ENCODE data around the gene WNT5B. TPM values are rescaled to one million over a fixed set of nuclear protein-coding genes. Genes with fewer than 3 reads are reported as not detected.

The WNT5B gene
- total and polyA plus RNA-seq, 2 of the 8 experiments (the other 6 are each of a cell fraction or from before 2014, with no cell fraction given), result 0.91 to 1.2 TPM

GRCh38 chr12:1603269-1603993, 25.6 kb upstream of the WNT5B start:
- Histone ChIP-seq H2BK20ac (ENCODE audit: low read length) (no peak overlapping the region), H3K9me3 (ENCODE audit: insufficient read depth in 2 of 2, low read depth in 1 of 2, low read length in 1 of 2) (no peaks in the 10 kb centered on the region), H3K79me2 (ENCODE audit: control insufficient read depth in 1 of 2, insufficient read depth in 2 of 2, low read length in 2 of 2) (no peaks in the 10 kb centered on the region), H3K9ac (replicated peaks in 1 of 4; ENCODE audit: extremely low read depth in 1 of 4, low read depth in 3 of 4, low read length in 3 of 4) (no peak overlapping the region), H3K4me1 (replicated peaks in 1 of 4; ENCODE audit: control insufficient read depth in 3 of 4, insufficient read depth in 4 of 4, low read length in 3 of 4) (peaks cover 0 to 7% (median 2%) of the 10 kb centered on the region in 4 experiments; a peak in 5 of 7 replicates), H2BK12ac (ENCODE audit: low read depth, low read length) (no peak overlapping the region), H3K14ac (ENCODE audit: insufficient read length) (no peak overlapping the region), H4K8ac (ENCODE audit: extremely low read depth, insufficient read depth, low read length) (no peak overlapping the region), H4K91ac (replicated peaks; ENCODE audit: insufficient read length, low read length) (no peak overlapping the region), H3K56ac (replicated peaks; ENCODE audit: insufficient read length, low read depth, low read length) (no peak overlapping the region), H3K27ac (ENCODE audit: low read depth, low read length) (no peak overlapping the region), H3K4ac (replicated peaks; ENCODE audit: insufficient read length, low read depth, low read length) (no peak overlapping the region), H3K79me1 (ENCODE audit: low read depth, low read length) (no peaks in the 10 kb centered on the region), H3K18ac (ENCODE audit: extremely low read depth, low read length) (no peak overlapping the region), H3K4me2 (ENCODE audit: insufficient read depth in 1 of 2, low read depth in 2 of 2, low read length in 2 of 2) (no peak overlapping the region), H2BK5ac (ENCODE audit: low read depth, low read length) (no peak overlapping the region), H2BK120ac (replicated peaks; ENCODE audit: low read depth, low read length) (no peak overlapping the region), H4K5ac (ENCODE audit: insufficient read length, low read depth, low read length) (no peak overlapping the region), H3K4me3 (ENCODE audit: extremely low read depth in 1 of 4, insufficient read depth in 2 of 4, low read depth in 3 of 4, low read length in 4 of 4) (no peak overlapping the region), H3K36me3 (ENCODE audit: control insufficient read depth in 2 of 4, insufficient read depth in 4 of 4, low read length in 3 of 4) (no peaks in the 10 kb centered on the region), H3K23ac (ENCODE audit: insufficient read length) (no peak overlapping the region), H2AK5ac (ENCODE audit: low read depth, low read length) (no peak overlapping the region), H3K27me3 (replicated peaks in 1 of 4; ENCODE audit: control insufficient read depth in 3 of 4, extremely low read depth in 1 of 4, insufficient read depth in 3 of 4, low read length in 3 of 4) (peaks cover 0 to 17% (median 15%) of the 10 kb centered on the region in 4 experiments; a peak in 5 of 7 replicates), H2BK15ac (ENCODE audit: low read length) (no peak overlapping the region), H4K20me1 (replicated peaks in 1 of 2; ENCODE audit: control insufficient read depth in 1 of 2, insufficient read depth in 2 of 2, low read length in 2 of 2) (peaks cover 0 to 6% of the 10 kb centered on the region in 2 experiments), H2AFZ (ENCODE audit: low read length) (no peak overlapping the region), H3K23me2 (ENCODE audit: low read depth, low read length) (peaks cover 9% of the 10 kb centered on the region)
- POLR2A ChIA-PET (ENCODE audit: partially characterized antibody), result interaction anchor here (0.6 to 1.2 kb wide), 4 partner anchors 26 to 161 kb away, joined by 3 to 4 read pairs (median 3); partner anchors contain the start of gene WNT5B
- 88% methylated on average over 7 of the region's 7 CpGs; no CpG with 5 or more reads in 1 of the 2 experiments for WGBS, 2 experiments (ENCODE audit: extremely low coverage in 1 of 2, insufficient coverage in 1 of 2, insufficient read length in 1 of 2, insufficient replicate concordance in 2 of 2, low coverage in 1 of 2, low lambda C conversion rate in 2 of 2, missing lambda C conversion rate in 1 of 2)
- CTCF ChIA-PET (ENCODE audit: partially characterized antibody), result interaction anchor here (0.6 to 2.8 kb wide), 11 partner anchors 10 to 989 kb away, joined by 3 to 10 read pairs (median 4); no protein-coding TSS in a partner anchor
- TF ChIP-seq POLR2AphosphoS5 (IDR thresholded peaks at IDR 0.05; ENCODE audit: low read depth, low read length), result no peak
- DNase-seq (ENCODE audit: low read depth in 1 of 2, low spot score in 2 of 2) (no peak), FAIRE-seq (no peak)

All from H1 (cell line).